ENCODE measurements around the gene CFAP97.

CFAP97 gene

GRCh38 chr4:185145572-185145971, 58.2 kb downstream of the CFAP97 start:
- Mint-ChIP-seq H3K9me3 (no peaks in the 10 kb centered on the region), H3K36me3 (ENCODE audit: low read depth) (peaks cover 9% of the 10 kb centered on the region), H3K4me1 (peaks cover 24% of the 10 kb centered on the region), H3K27me3 (ENCODE audit: low read depth) (no peaks in the 10 kb centered on the region), H3K27ac (no peak overlapping the region), H3K4me3 (peak overlapping the region; percentile 94 to 99 (median 95))
- no peak for TF ChIP-seq CTCF (IDR thresholded peaks at IDR 0.05; ENCODE audit: unreplicated experiment in 3 of 3)

- H3K4me3 Mint-ChIP-seq, result peak overlapping the region; percentile 94 to 99 (median 95)
- peaks cover 9% of the 10 kb centered on the region for H3K36me3 Mint-ChIP-seq (ENCODE audit: low read depth)
- no peaks in the 10 kb centered on the region for H3K9me3 Mint-ChIP-seq
- H3K27ac Mint-ChIP-seq, result no peak overlapping the region
- no peaks in the 10 kb centered on the region for H3K27me3 Mint-ChIP-seq (ENCODE audit: low read depth)
- H3K4me1 Mint-ChIP-seq, result peaks cover 24% of the 10 kb centered on the region
- no peak for TF ChIP-seq CTCF (IDR thresholded peaks at IDR 0.05; ENCODE audit: unreplicated experiment in 3 of 3)
Measured at GRCh38 chr4:185144601-185145240, 59.1 kb downstream of the CFAP97 start.

GRCh38 chr4:185143601-185143969, 60.2 kb downstream of the CFAP97 start:
- Mint-ChIP-seq H3K4me3 (peak overlapping the region; percentile 94 to 99 (median 95)), H3K27me3 (ENCODE audit: low read depth) (no peaks in the 10 kb centered on the region), H3K9me3 (no peaks in the 10 kb centered on the region), H3K4me1 (peaks cover 24% of the 10 kb centered on the region), H3K27ac (peak overlapping the region in 2 of 3 experiments; percentile 2 to 27), H3K36me3 (ENCODE audit: low read depth) (peaks cover 9% of the 10 kb centered on the region)
- TF ChIP-seq CTCF (IDR thresholded peaks at IDR 0.05; ENCODE audit: unreplicated experiment in 3 of 3), result no peak

GRCh38 chr4:185142912-185143600, 60.7 kb downstream of the CFAP97 start, which contains the start of gene SLC25A4:
Gene SLC25A4, plus strand, starts transcription at chr4:185143266. Its CDS starts 107 bp downstream, at chr4:185143373.
- peak; percentile 48 to 64 (median 60) for TF ChIP-seq CTCF (IDR thresholded peaks at IDR 0.05; ENCODE audit: unreplicated experiment in 3 of 3)
- Mint-ChIP-seq H3K4me1 (peaks cover 24% of the 10 kb centered on the region), H3K36me3 (ENCODE audit: low read depth) (peaks cover 9% of the 10 kb centered on the region), H3K27me3 (ENCODE audit: low read depth) (no peaks in the 10 kb centered on the region), H3K9me3 (no peaks in the 10 kb centered on the region), H3K27ac (peak within 1 kb of the TSS; percentile 45 to 85 (median 77)), H3K4me3 (peak within 1 kb of the TSS; percentile 94 to 99 (median 96))

- Mint-ChIP-seq H3K4me1 (peaks cover 24% of the 10 kb centered on the region), H3K4me3 (peak overlapping the region; percentile 94 to 99 (median 96)), H3K36me3 (ENCODE audit: low read depth) (peaks cover 9% of the 10 kb centered on the region), H3K9me3 (no peaks in the 10 kb centered on the region), H3K27me3 (ENCODE audit: low read depth) (no peaks in the 10 kb centered on the region), H3K27ac (peak overlapping the region; percentile 45 to 85 (median 77))
- no peak for TF ChIP-seq CTCF (IDR thresholded peaks at IDR 0.05; ENCODE audit: unreplicated experiment in 3 of 3)
Measured at GRCh38 chr4:185142564-185142911, 61.3 kb downstream of the CFAP97 start.
